GM13977 (cell line): ENCODE results near the gene TBC1D22A.

Source experiments
- DNase-seq: peaks from one replicate; pipeline ENCODE4 v3.0.0; 2012; ENCODE audit warnings: low spot score
- CTCF ChIP-seq: IDR thresholded peaks from 2 replicates; pipeline ENCODE4 v1.5.1; 2012; ENCODE audit warnings: mild to moderate bottlenecking, control low read depth; ENCODE audit not compliant: insufficient read depth; ENCODE audit errors: extremely low read depth, missing control alignments
- in situ Hi-C: fragments of 300-500 bp; cut with MboI; formaldehyde crosslinking; loops from one replicate; pipeline ENCODE4 v1.12.0; 2022; ENCODE audit warnings: low sequenced_read_pairs, low pct_unique_long_range_greater_than_20kb, mixed read lengths, inconsistent platforms; ENCODE audit not compliant: unreplicated experiment

The TBC1D22A gene

GRCh38 chr22:46848197-46848596 lies 85.7 kb downstream of the TBC1D22A start:
- no peak for TF ChIP-seq CTCF
- DNase-seq: no peak
- in situ Hi-C loops: no loop called here

GRCh38 chr22:46849101-46849500 lies 86.7 kb downstream of the TBC1D22A start:
- no peak for TF ChIP-seq CTCF
- DNase-seq: no peak
- in situ Hi-C loops: no loop called here

- no peak for DNase-seq
- in situ Hi-C loops: no loop called here
- TF ChIP-seq CTCF: no peak
These were observed 87.5 kb downstream of the TBC1D22A start for GRCh38 chr22:46849951-46850350.

- TF ChIP-seq CTCF: no peak
- no peak for DNase-seq
- in situ Hi-C loops: no loop called here
These were observed 88.9 kb downstream of the TBC1D22A start for GRCh38 chr22:46851311-46851710.

- TF ChIP-seq CTCF: no peak
- no peak for DNase-seq
- in situ Hi-C loops: no loop called here
These were observed 89.5 kb downstream of the TBC1D22A start for GRCh38 chr22:46851941-46852340.

- in situ Hi-C loops: no loop called here
- no peak for TF ChIP-seq CTCF
- no peak for DNase-seq
These were observed 90.3 kb downstream of the TBC1D22A start for GRCh38 chr22:46852771-46853170.

GRCh38 chr22:46853191-46853590 lies 90.7 kb downstream of the TBC1D22A start:
- in situ Hi-C loops: no loop called here
- TF ChIP-seq CTCF: no peak
- no peak for DNase-seq
